Activated T-helper 9 cell treated with anti-CD3 and anti-CD28 coated beads, Interleukin-2, amount 50 U/mL, for 16 hours (primary cell): ENCODE data around the gene RCAN3.

Experiments
- DNase-seq: peaks from one replicate; pipeline ENCODE4 v3.0.0-alpha.2; 2020; ENCODE audit warnings: low read depth

RCAN3 gene

GRCh38 chr1:24580756-24581155, 78.1 kb downstream of the RCAN3 start:
- DNase-seq = no peak

DNA sequence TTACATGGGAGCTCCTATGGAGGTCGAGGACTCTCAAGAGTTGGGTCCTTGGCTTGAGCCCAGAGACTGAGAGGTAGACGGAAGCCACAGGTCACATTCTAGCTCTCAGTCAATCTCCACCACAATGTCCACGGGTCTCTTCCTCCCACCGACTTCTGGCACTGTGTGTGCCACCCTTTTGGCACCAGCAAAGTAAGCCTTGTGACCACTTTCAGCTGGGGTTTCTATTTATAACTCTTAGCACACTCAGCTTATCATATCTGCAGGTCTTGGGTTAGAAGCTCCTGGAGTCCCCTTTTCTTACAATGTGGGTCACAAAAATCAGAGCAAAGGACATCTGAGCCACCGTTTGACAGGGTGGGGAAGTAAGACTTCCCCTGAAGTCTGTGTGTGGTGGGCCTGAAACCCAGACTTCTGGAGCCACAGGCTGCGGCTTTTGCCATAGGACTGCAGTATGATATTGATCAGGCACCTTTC, 81.6 kb downstream of the RCAN3 start:
- DNase-seq = no peak

GRCh38 chr1:24586119-24586518, 83.5 kb downstream of the RCAN3 start:
- no peak for DNase-seq

- no peak for DNase-seq
Observed at GRCh38 chr1:24586970-24587820, 84.6 kb downstream of the RCAN3 start.

DNA sequence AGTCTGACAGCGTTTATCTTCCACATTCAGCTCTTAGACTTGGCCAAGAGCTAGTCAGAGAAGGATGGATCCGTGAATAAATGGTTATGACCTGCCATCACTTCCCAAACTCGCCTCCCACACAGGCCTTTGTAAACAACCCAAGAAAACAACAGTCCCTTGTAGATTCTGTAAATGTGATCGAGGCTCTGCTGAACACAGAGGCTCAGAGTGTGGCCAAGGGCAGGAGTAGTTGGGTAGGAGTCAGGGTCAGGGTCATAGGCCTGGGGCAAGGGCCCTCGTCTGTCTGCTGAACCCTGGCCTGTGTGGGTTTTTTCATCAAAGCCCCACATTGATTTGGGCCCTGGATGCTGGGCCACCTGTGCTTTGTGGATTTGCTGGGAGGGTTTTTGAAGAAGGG, 85.9 kb downstream of the RCAN3 start:
- no peak for DNase-seq

GRCh38 chr1:24589200-24589599, 86.6 kb downstream of the RCAN3 start:
- DNase-seq = no peak
